CD4-positive, alpha-beta T cell treated with Interferon alpha-2 for 1 hour (primary cell): ENCODE data around the gene TCF4.

Experiments
- DNase-seq, 2 donors: peaks; one replicate each; pipeline ENCODE4 v3.0.0-alpha.2; 2020 to 2022

Gene TCF4

GRCh38 chr18:55339990-55340389 lies 248.0 kb downstream of the TCF4 start:
- no peak for DNase-seq

GRCh38 chr18:55338978-55339650 lies 248.9 kb downstream of the TCF4 start:
- no peak for DNase-seq

GRCh38 chr18:55337908-55338521 lies 250.0 kb downstream of the TCF4 start:
- peak in 1 of 2 donors; percentile 4 for DNase-seq

GRCh38 chr18:55337138-55337537 lies 250.9 kb downstream of the TCF4 start:
- DNase-seq = no peak

- DNase-seq = no peak
These were observed 251.4 kb downstream of the TCF4 start for GRCh38 chr18:55336438-55337100.

GRCh38 chr18:55334875-55335274 lies 253.1 kb downstream of the TCF4 start:
- DNase-seq = no peak

GRCh38 chr18:55331301-55331700 lies 256.7 kb downstream of the TCF4 start:
- DNase-seq = no peak

- no peak for DNase-seq
These were observed 259.7 kb downstream of the TCF4 start for GRCh38 chr18:55328301-55328700.

GRCh38 chr18:55327454-55327853 lies 260.5 kb downstream of the TCF4 start:
- DNase-seq = no peak

- DNase-seq = no peak
These were observed 261.9 kb downstream of the TCF4 start for GRCh38 chr18:55326134-55326533.

- no peak for DNase-seq
These were observed 263.8 kb downstream of the TCF4 start for GRCh38 chr18:55324166-55324565.

GRCh38 chr18:55323051-55323994 lies 264.7 kb downstream of the TCF4 start:
- no peak for DNase-seq

GRCh38 chr18:55322178-55322735 lies 265.7 kb downstream of the TCF4 start:
- DNase-seq = peak in 1 of 2 donors; percentile 42

- peak; percentile 16 to 75 for DNase-seq
These were observed 266.5 kb downstream of the TCF4 start for GRCh38 chr18:55321265-55322177.

GRCh38 chr18:55320424-55321264 lies 267.3 kb downstream of the TCF4 start:
- no peak for DNase-seq

- no peak for DNase-seq
These were observed 268.4 kb downstream of the TCF4 start for GRCh38 chr18:55319459-55320193.

GRCh38 chr18:55318951-55319441 lies 269.0 kb downstream of the TCF4 start:
- no peak for DNase-seq

GRCh38 chr18:55317864-55318263 lies 270.1 kb downstream of the TCF4 start:
- no peak for DNase-seq

- no peak for DNase-seq
These were observed 270.7 kb downstream of the TCF4 start for GRCh38 chr18:55317324-55317723.
